Naive thymus-derived CD8-positive, alpha-beta T cell (primary cell): Measurements from ENCODE around the gene MEPE. TPM values are rescaled to one million over a fixed set of nuclear protein-coding genes. Genes with fewer than 3 reads are reported as not detected.

Experiments
- ATAC-seq, 2 donors: fragments of 150-1000 bp; cut with Tn5 transposase in 1 of 2; sonication (Bioruptor Pico), chemical (Tn5 transposase) in 1 of 2; 1 replicate in 1 of 2; 2 replicates in 1 of 2; pipeline ENCODE4 v1.10.0; 2021; ENCODE audit warnings: mild to moderate bottlenecking in 2 of 2, moderate library complexity in 2 of 2
- POLR2A ChIA-PET: fragments of 350-600 bp; sonication (Branson Sonifier 250); formaldehyde crosslinking; loops from one replicate; lab custom pipeline; 2021; ENCODE audit warnings: antibody characterized with exemption; lab: Charles Lee
- DNase-seq, 10 donors: peaks; one replicate each; pipeline versions ENCODE4 v3.0.0 to v3.0.0-alpha.2; 2020 to 2022
- H3K27ac Mint-ChIP-seq, 10 donors: one replicate each; pipeline ENCODE4 v1.8.0; 2020 to 2022; ENCODE audit warnings: mild to moderate bottlenecking in 10 of 10, mixed read lengths in 10 of 10, moderate library complexity in 4 of 10, inconsistent platforms in 1 of 10
- H3K27me3 Mint-ChIP-seq, 5 donors: one replicate each; pipeline ENCODE4 v1.8.0; 2021 to 2022; ENCODE audit warnings: mixed read lengths in 5 of 5
- H3K36me3 Mint-ChIP-seq, 3 donors: one replicate each; pipeline ENCODE4 v1.8.0; 2020 to 2022; ENCODE audit warnings: mixed read lengths in 3 of 3, mild to moderate bottlenecking in 2 of 3, inconsistent platforms in 1 of 3
- H3K4me1 Mint-ChIP-seq, 4 donors: one replicate each; pipeline ENCODE4 v1.8.0; 2021 to 2022; ENCODE audit warnings: mixed read lengths in 4 of 4
- H3K4me3 Mint-ChIP-seq, 10 donors: one replicate each; pipeline ENCODE4 v1.8.0; 2020 to 2022; ENCODE audit warnings: mild to moderate bottlenecking in 10 of 10, mixed read lengths in 10 of 10, moderate library complexity in 6 of 10, inconsistent platforms in 1 of 10
- H3K9me3 Mint-ChIP-seq, 9 donors: one replicate each; pipeline ENCODE4 v1.8.0; 2020 to 2022; ENCODE audit warnings: mixed read lengths in 9 of 9, mild to moderate bottlenecking in 3 of 9, inconsistent platforms in 1 of 9, moderate library complexity in 1 of 9
- polyA plus RNA-seq, 3 donors: library from polyadenylated mRNA; unstranded; fragments of 300-500 nt; fragmentation: Illumina TruSeq; gene quantifications; one replicate each; pipeline ENCODE4 v1.2.3, GENCODE V29; 2021
- total RNA-seq, 8 experiments: library from RNA in 2 of 8; stranded (reverse) in 2 of 8; gene quantifications; one replicate each; pipeline ENCODE4 v1.2.3 and lab custom pipeline; 2021 to 2026

The MEPE gene
- total RNA-seq: not detected
- polyA plus RNA-seq: not detected
- 0 to 0.09 (median 0) reads per million in 6 experiments for total RNA-seq (lab: John Stamatoyannopoulos, UW)

GRCh38 chr4:87832669-87833068, at the start of gene MEPE:
TSS of gene MEPE (plus strand) at chr4:87832969. CDS start at chr4:87834715, 1,746 bp downstream.
- DNase-seq: no peak
- Mint-ChIP-seq H3K4me1 (no peaks in the 10 kb centered on the region), H3K36me3 (no peaks in the 10 kb centered on the region), H3K27ac (no peak within 1 kb of the TSS), H3K9me3 (no peaks in the 10 kb centered on the region), H3K27me3 (peaks cover 0 to 13% (median 10%) of the 10 kb centered on the region in 5 donors), H3K4me3 (no peak within 1 kb of the TSS)
- POLR2A ChIA-PET: no interaction called here
- ATAC-seq: no peak

GRCh38 chr4:87783781-87784180, 49.0 kb upstream of the MEPE start:
- POLR2A ChIA-PET: no interaction called here
- no peak for ATAC-seq
- no peaks in the 10 kb centered on the region for H3K4me1 Mint-ChIP-seq

GRCh38 chr4:87785731-87786509, 46.8 kb upstream of the MEPE start:
- H3K4me1 Mint-ChIP-seq: no peaks in the 10 kb centered on the region
- no peak overlapping the region for H3K4me3 Mint-ChIP-seq
- H3K27me3 Mint-ChIP-seq: peaks cover 0 to 2% (median 0%) of the 10 kb centered on the region in 5 donors
- H3K36me3 Mint-ChIP-seq: no peaks in the 10 kb centered on the region
- no peaks in the 10 kb centered on the region for H3K9me3 Mint-ChIP-seq
- DNase-seq (no peak), ATAC-seq (no peak)
- no peak overlapping the region for H3K27ac Mint-ChIP-seq
- POLR2A ChIA-PET: no interaction called here

More at GRCh38 chr4:87783781-87784180, 49.0 kb upstream of the MEPE start:
- H3K36me3 Mint-ChIP-seq: no peaks in the 10 kb centered on the region
- no peak overlapping the region for H3K27ac Mint-ChIP-seq
- H3K9me3 Mint-ChIP-seq: peaks cover 0 to 2% (median 0%) of the 10 kb centered on the region in 9 donors
- peaks cover 0 to 3% (median 0%) of the 10 kb centered on the region in 5 donors for H3K27me3 Mint-ChIP-seq
- H3K4me3 Mint-ChIP-seq: no peak overlapping the region
- DNase-seq: no peak

GRCh38 chr4:87799301-87800113, 33.3 kb upstream of the MEPE start, which contains the start of gene IBSP:
TSS of gene IBSP (plus strand) at chr4:87799554. CDS start at chr4:87802362, 2,808 bp downstream.
- no peaks in the 10 kb centered on the region for H3K4me1 Mint-ChIP-seq
- H3K36me3 Mint-ChIP-seq: no peaks in the 10 kb centered on the region
- POLR2A ChIA-PET: no interaction called here
- no peak within 1 kb of the TSS for H3K27ac Mint-ChIP-seq
- peaks cover 0 to 6% (median 0%) of the 10 kb centered on the region in 5 donors for H3K27me3 Mint-ChIP-seq
- DNase-seq (no peak), ATAC-seq (no peak)
- no peak within 1 kb of the TSS for H3K4me3 Mint-ChIP-seq
- no peaks in the 10 kb centered on the region for H3K9me3 Mint-ChIP-seq

GRCh38 chr4:87802858-87803257, 29.9 kb upstream of the MEPE start:
- H3K9me3 Mint-ChIP-seq: no peaks in the 10 kb centered on the region
- H3K36me3 Mint-ChIP-seq: no peaks in the 10 kb centered on the region
- no peak overlapping the region for H3K27ac Mint-ChIP-seq
- ATAC-seq: no peak
- no peaks in the 10 kb centered on the region for H3K4me1 Mint-ChIP-seq
- no peaks in the 10 kb centered on the region for H3K27me3 Mint-ChIP-seq
- POLR2A ChIA-PET: no interaction called here
- no peak overlapping the region for H3K4me3 Mint-ChIP-seq
- DNase-seq: no peak

- H3K4me3 Mint-ChIP-seq: no peak overlapping the region
- H3K9me3 Mint-ChIP-seq: no peaks in the 10 kb centered on the region
- DNase-seq: no peak
- H3K27ac Mint-ChIP-seq: no peak overlapping the region
- no peak for ATAC-seq
- H3K36me3 Mint-ChIP-seq: no peaks in the 10 kb centered on the region
- POLR2A ChIA-PET: no interaction called here
- no peaks in the 10 kb centered on the region for H3K4me1 Mint-ChIP-seq
- H3K27me3 Mint-ChIP-seq: no peaks in the 10 kb centered on the region
Measured at GRCh38 chr4:87803421-87803820, 29.3 kb upstream of the MEPE start.

GRCh38 chr4:87804871-87805270, 27.9 kb upstream of the MEPE start:
- POLR2A ChIA-PET: no interaction called here
- ATAC-seq: no peak
- Mint-ChIP-seq H3K4me1 (no peaks in the 10 kb centered on the region), H3K27me3 (no peaks in the 10 kb centered on the region), H3K9me3 (no peaks in the 10 kb centered on the region), H3K27ac (no peak overlapping the region), H3K36me3 (no peaks in the 10 kb centered on the region), H3K4me3 (no peak overlapping the region)
- DNase-seq: no peak

- Mint-ChIP-seq H3K9me3 (peaks cover 0 to 3% (median 0%) of the 10 kb centered on the region in 9 donors), H3K4me3 (no peak overlapping the region), H3K27ac (no peak overlapping the region), H3K27me3 (peaks cover 0 to under 1% (median 0%) of the 10 kb centered on the region in 5 donors), H3K4me1 (no peaks in the 10 kb centered on the region), H3K36me3 (no peaks in the 10 kb centered on the region)
- DNase-seq (no peak), ATAC-seq (no peak)
- POLR2A ChIA-PET: no interaction called here
Measured at GRCh38 chr4:87805971-87806370, 26.8 kb upstream of the MEPE start.

GRCh38 chr4:87806520-87806919, 26.2 kb upstream of the MEPE start:
- no peak overlapping the region for H3K4me3 Mint-ChIP-seq
- H3K9me3 Mint-ChIP-seq: peaks cover 0 to 8% (median 0%) of the 10 kb centered on the region in 9 donors
- DNase-seq (no peak), ATAC-seq (no peak)
- POLR2A ChIA-PET: no interaction called here
- no peaks in the 10 kb centered on the region for H3K4me1 Mint-ChIP-seq
- no peaks in the 10 kb centered on the region for H3K36me3 Mint-ChIP-seq
- H3K27ac Mint-ChIP-seq: no peak overlapping the region
- H3K27me3 Mint-ChIP-seq: peaks cover 0 to 4% (median 0%) of the 10 kb centered on the region in 5 donors

- Mint-ChIP-seq H3K4me1 (no peaks in the 10 kb centered on the region), H3K36me3 (no peaks in the 10 kb centered on the region), H3K9me3 (peaks cover 0 to 10% (median 0%) of the 10 kb centered on the region in 9 donors), H3K27me3 (peaks cover 0 to 4% (median 0%) of the 10 kb centered on the region in 5 donors), H3K4me3 (no peak overlapping the region), H3K27ac (peak overlapping the region in 1 of 10 donors; percentile 18)
- no peak for ATAC-seq
- POLR2A ChIA-PET: no interaction called here
- DNase-seq: no peak
Measured at GRCh38 chr4:87807402-87807801, 25.4 kb upstream of the MEPE start.

- ATAC-seq: no peak
- Mint-ChIP-seq H3K4me3 (no peak overlapping the region), H3K27ac (no peak overlapping the region), H3K4me1 (no peaks in the 10 kb centered on the region), H3K9me3 (peaks cover 0 to 17% (median 4%) of the 10 kb centered on the region in 9 donors), H3K27me3 (peaks cover 0 to 4% (median 0%) of the 10 kb centered on the region in 5 donors), H3K36me3 (no peaks in the 10 kb centered on the region)
- DNase-seq: no peak
- POLR2A ChIA-PET: no interaction called here
Measured at GRCh38 chr4:87811977-87812376, 20.8 kb upstream of the MEPE start.

- ATAC-seq (no peak), DNase-seq (no peak)
- POLR2A ChIA-PET: no interaction called here
- H3K27ac Mint-ChIP-seq: no peak overlapping the region
- H3K4me3 Mint-ChIP-seq: no peak overlapping the region
- no peaks in the 10 kb centered on the region for H3K36me3 Mint-ChIP-seq
- H3K27me3 Mint-ChIP-seq: peaks cover 5 to 40% (median 15%) of the 10 kb centered on the region in 5 donors
- no peaks in the 10 kb centered on the region for H3K4me1 Mint-ChIP-seq
- peaks cover 0 to 7% (median 0%) of the 10 kb centered on the region in 9 donors for H3K9me3 Mint-ChIP-seq
Measured at GRCh38 chr4:87819281-87819919, 13.4 kb upstream of the MEPE start.
